B cell (primary cell): ENCODE results near the gene FUT9. TPM values are rescaled to one million over a fixed set of nuclear protein-coding genes. Genes with fewer than 3 reads are reported as not detected.

Experiments used
- ATAC-seq: fragments of 200-7000 bp; cut with Tn5 transposase; one replicate; pipeline ENCODE4 v1.10.0; 2021; ENCODE audit warnings: low read depth, mild to moderate bottlenecking, moderate number of reproducible peaks, moderate library complexity
- CTCF ChIA-PET: fragments of 350-600 bp; sonication (Branson Sonifier 250); formaldehyde crosslinking; loops from one replicate; lab custom pipeline; 2021; ENCODE audit warnings: antibody characterized with exemption, inconsistent platforms; lab: Charles Lee
- POLR2A ChIA-PET: fragments of 350-600 bp; sonication (Branson Sonifier 250); formaldehyde crosslinking; loops from one replicate; lab custom pipeline; 2021; ENCODE audit warnings: antibody characterized with exemption; lab: Charles Lee
- DNase-seq: peaks from one replicate; pipeline ENCODE4 v3.0.0; 2013
- H2AFZ ChIP-seq: 2 replicates; pipeline ENCODE4 v1.6.1; 2012; ENCODE audit warnings: mild to moderate bottlenecking, low read depth, low read length; ENCODE audit not compliant: insufficient read depth, poor library complexity, severe bottlenecking
- H3K27ac ChIP-seq, 2 donors: 1 replicate in 1 of 2; 2 replicates in 1 of 2; pipeline ENCODE4 v1.5.1; 2012 to 2013; ENCODE audit warnings: low read length in 2 of 2, mild to moderate bottlenecking in 2 of 2, moderate library complexity in 1 of 2
- H3K27me3 ChIP-seq, 4 experiments: fragments of 200-600 bp in 1 of 4; sonication (generic) in 1 of 4; replicated peaks in 1 of 4; 1 replicate in 2 of 4; 2 replicates in 2 of 4; pipeline versions ENCODE4 v1.6.1 to v1.7.0; 2013 to 2016; ENCODE audit warnings: low read length in 3 of 4, mild to moderate bottlenecking in 2 of 4, mixed read lengths in 1 of 4, moderate library complexity in 1 of 4; ENCODE audit not compliant: insufficient read depth in 4 of 4, control insufficient read depth in 3 of 4; ENCODE audit errors: control extremely low read depth in 1 of 4
- H3K36me3 ChIP-seq, 2 experiments: replicated peaks in 1 of 2; 1 replicate in 1 of 2; 2 replicates in 1 of 2; pipeline versions ENCODE4 v1.6.1 to v1.7.1; 2013; ENCODE audit warnings: low read length in 1 of 2; ENCODE audit not compliant: insufficient read depth in 2 of 2, control insufficient read depth in 1 of 2; ENCODE audit errors: control extremely low read depth in 1 of 2, extremely low read depth in 1 of 2
- H3K4me1 ChIP-seq, 2 donors: fragments of 200-600 bp in 1 of 2; sonication (generic) in 1 of 2; 1 replicate in 1 of 2; 2 replicates in 1 of 2; pipeline versions ENCODE4 v1.5.1 to v1.6.1; 2013 to 2017; ENCODE audit warnings: low read length in 2 of 2; ENCODE audit not compliant: control insufficient read depth in 2 of 2, insufficient read depth in 2 of 2
- H3K4me2 ChIP-seq: replicated peaks from 2 replicates; pipeline ENCODE3; 2012; ENCODE audit warnings: mild to moderate bottlenecking, low read depth, low read length; ENCODE audit not compliant: poor library complexity, severe bottlenecking
- H3K4me3 ChIP-seq, 5 experiments: fragments of 200-600 bp in 1 of 5; sonication (generic) in 1 of 5; 1 replicate in 3 of 5; 2 replicates in 2 of 5; pipeline versions ENCODE4 v1.5.1 to v1.7.0; 2011 to 2016; ENCODE audit warnings: low read length in 4 of 5, mild to moderate bottlenecking in 4 of 5, low read depth in 2 of 5, control low read depth in 1 of 5, moderate library complexity in 1 of 5; ENCODE audit not compliant: insufficient read depth in 1 of 5; ENCODE audit errors: control extremely low read depth in 1 of 5, extremely low read depth in 1 of 5
- H3K79me2 ChIP-seq: fragments of 200-600 bp; sonication (generic); one replicate; pipeline ENCODE4 v1.6.0; 2016; ENCODE audit warnings: low read length; ENCODE audit not compliant: control insufficient read depth, insufficient read depth
- H3K9ac ChIP-seq: fragments of 200-600 bp; sonication (generic); 2 replicates; pipeline ENCODE4 v1.6.1; 2017; ENCODE audit warnings: mild to moderate bottlenecking, low read length, moderate library complexity
- H3K9me3 ChIP-seq, 3 donors: one replicate each; pipeline versions ENCODE4 v1.6.1 to v1.7.1; 2013; ENCODE audit warnings: low read length in 2 of 3; ENCODE audit not compliant: control insufficient read depth in 2 of 3, insufficient read depth in 1 of 3; ENCODE audit errors: control extremely low read depth in 1 of 3
- H4K20me1 ChIP-seq: 2 replicates; pipeline ENCODE4 v1.6.0; 2012; ENCODE audit warnings: mild to moderate bottlenecking, low read length; ENCODE audit not compliant: insufficient read depth, control insufficient read depth, poor library complexity, severe bottlenecking
- H3K27ac Mint-ChIP-seq: one replicate; pipeline ENCODE4 v1.8.0; 2021; ENCODE audit warnings: mixed read lengths
- H3K27me3 Mint-ChIP-seq: one replicate; pipeline ENCODE4 v1.8.0; 2021; ENCODE audit warnings: mixed read lengths
- H3K4me1 Mint-ChIP-seq: one replicate; pipeline ENCODE4 v1.8.0; 2021; ENCODE audit warnings: mixed read lengths
- H3K4me3 Mint-ChIP-seq: one replicate; pipeline ENCODE4 v1.8.0; 2021; ENCODE audit warnings: mixed read lengths
- H3K9me3 Mint-ChIP-seq: one replicate; pipeline ENCODE4 v1.8.0; 2022; ENCODE audit warnings: mixed read lengths; ENCODE audit not compliant: insufficient read depth
- EZH2 ChIP-seq: IDR thresholded peaks from 2 replicates; pipeline ENCODE4 v1.6.1; 2012; ENCODE audit warnings: borderline replicate concordance, low read depth, mild to moderate bottlenecking, moderate library complexity, low read length; ENCODE audit not compliant: insufficient read depth, poor library complexity, severe bottlenecking
- WGBS: methylation state at CpG from one replicate; pipeline ENCODE4 v1.1.5; 2013; ENCODE audit warnings: missing lambda C conversion rate; ENCODE audit not compliant: insufficient coverage; 5-methylcytosine and 5-hydroxymethylcytosine counted together
- intact Hi-C: fragments of 100-400 bp; cut with micrococcal nuclease; formaldehyde crosslinking; loops from one replicate; pipeline ENCODE4 v1.10.0; 2022
- polyA plus RNA-seq: library from polyadenylated mRNA; depleted of rRNA; stranded (reverse); fragments of >200 nt; gene quantifications from 2 replicates; pipeline ENCODE4 v1.2.3, GENCODE V29; 2012
- total RNA-seq, 2 donors: library from RNA; stranded (reverse); fragments of 120-200 nt in 1 of 2; gene quantifications; 1 replicate in 1 of 2; 2 replicates in 1 of 2; pipeline versions ENCODE4 v1.2.3 to v1.2.4, GENCODE V29; 2013 to 2022
- TF ChIP-seq, protein P1 (sequence below): fragments of 200-600 bp; IDR thresholded peaks from one replicate; pipeline ENCODE4 v1.8.0; 2022; ENCODE audit warnings: antibody characterized with exemption, mild to moderate bottlenecking

The FUT9 gene
- total and polyA plus RNA-seq, 2 donors (not counting 1 experiment from before 2014, with no cell fraction given), result not detected

DNA sequence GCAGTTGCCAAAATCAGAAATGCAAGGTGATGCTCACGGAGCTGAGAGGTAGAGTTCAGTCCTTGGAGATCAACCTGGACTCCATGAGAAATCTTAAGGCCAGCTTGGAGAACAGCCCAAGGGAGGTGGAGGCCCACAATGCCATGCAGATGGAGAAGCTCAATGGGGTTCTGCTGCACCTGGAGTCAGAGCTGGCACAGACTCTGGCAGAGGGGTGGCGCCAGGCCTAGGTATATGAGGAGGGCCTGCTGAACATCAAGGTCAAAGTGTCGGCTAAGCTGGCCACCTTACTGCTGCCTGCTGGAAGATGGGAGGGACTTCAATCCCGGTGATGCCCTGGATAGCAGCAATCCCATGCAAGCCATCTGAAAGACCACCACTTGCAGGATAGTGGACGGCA is 23.9 kb upstream of the FUT9 start:
- no peaks in the 10 kb centered on the region for H3K27me3 Mint-ChIP-seq
- H3K4me1 Mint-ChIP-seq, result no peaks in the 10 kb centered on the region
- no peak overlapping the region for H3K27ac Mint-ChIP-seq
- H3K9me3 ChIP-seq, result peaks cover 0 to 14% (median 12%) of the 10 kb centered on the region in 3 donors
- no peaks in the 10 kb centered on the region for H3K4me1 ChIP-seq
- H3K27me3 ChIP-seq, result no peaks in the 10 kb centered on the region
- H4K20me1 ChIP-seq, result no peaks in the 10 kb centered on the region
- H3K9me3 Mint-ChIP-seq, result peaks cover 5% of the 10 kb centered on the region
- no peaks in the 10 kb centered on the region for H3K36me3 ChIP-seq
- intact Hi-C loops, result no loop called here
- no peak overlapping the region for H3K9ac ChIP-seq
- 88% methylated on average over 5 of the region's 5 CpGs for WGBS
- ChIA-PET POLR2A (no interaction called here), CTCF (no interaction called here)
- H3K79me2 ChIP-seq, result no peaks in the 10 kb centered on the region
- H3K4me2 ChIP-seq, result no peak overlapping the region
- TF ChIP-seq, protein P1, sequence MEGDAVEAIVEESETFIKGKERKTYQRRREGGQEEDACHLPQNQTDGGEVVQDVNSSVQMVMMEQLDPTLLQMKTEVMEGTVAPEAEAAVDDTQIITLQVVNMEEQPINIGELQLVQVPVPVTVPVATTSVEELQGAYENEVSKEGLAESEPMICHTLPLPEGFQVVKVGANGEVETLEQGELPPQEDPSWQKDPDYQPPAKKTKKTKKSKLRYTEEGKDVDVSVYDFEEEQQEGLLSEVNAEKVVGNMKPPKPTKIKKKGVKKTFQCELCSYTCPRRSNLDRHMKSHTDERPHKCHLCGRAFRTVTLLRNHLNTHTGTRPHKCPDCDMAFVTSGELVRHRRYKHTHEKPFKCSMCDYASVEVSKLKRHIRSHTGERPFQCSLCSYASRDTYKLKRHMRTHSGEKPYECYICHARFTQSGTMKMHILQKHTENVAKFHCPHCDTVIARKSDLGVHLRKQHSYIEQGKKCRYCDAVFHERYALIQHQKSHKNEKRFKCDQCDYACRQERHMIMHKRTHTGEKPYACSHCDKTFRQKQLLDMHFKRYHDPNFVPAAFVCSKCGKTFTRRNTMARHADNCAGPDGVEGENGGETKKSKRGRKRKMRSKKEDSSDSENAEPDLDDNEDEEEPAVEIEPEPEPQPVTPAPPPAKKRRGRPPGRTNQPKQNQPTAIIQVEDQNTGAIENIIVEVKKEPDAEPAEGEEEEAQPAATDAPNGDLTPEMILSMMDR, result no peak
- TF ChIP-seq EZH2, result no peak
- no peak overlapping the region for H2AFZ ChIP-seq
- ATAC-seq, result no peak
- DNase-seq, result no peak
- no peak overlapping the region for H3K27ac ChIP-seq
- no peak overlapping the region for H3K4me3 Mint-ChIP-seq
- H3K4me3 ChIP-seq, result no peak overlapping the region

- Mint-ChIP-seq H3K9me3 (peaks cover 5% of the 10 kb centered on the region), H3K4me3 (no peak overlapping the region), H3K27me3 (no peaks in the 10 kb centered on the region), H3K27ac (no peak overlapping the region), H3K4me1 (no peaks in the 10 kb centered on the region)
- Histone ChIP-seq H2AFZ (no peak overlapping the region), H3K36me3 (no peaks in the 10 kb centered on the region), H3K9ac (no peak overlapping the region), H3K4me3 (no peak overlapping the region), H3K4me1 (no peaks in the 10 kb centered on the region), H4K20me1 (no peaks in the 10 kb centered on the region), H3K4me2 (no peak overlapping the region), H3K79me2 (no peaks in the 10 kb centered on the region), H3K9me3 (peaks cover 0 to 14% (median 11%) of the 10 kb centered on the region in 3 donors), H3K27me3 (no peaks in the 10 kb centered on the region), H3K27ac (no peak overlapping the region)
- DNase-seq (no peak), ATAC-seq (no peak)
- ChIA-PET CTCF (no interaction called here), POLR2A (no interaction called here)
- TF ChIP-seq EZH2, result no peak
- TF ChIP-seq, protein P1, result no peak
- WGBS, result 85% methylated on average over 2 of the region's 4 CpGs
- intact Hi-C loops, result no loop called here
Observed at GRCh38 chr6:95994151-95994550, 21.6 kb upstream of the FUT9 start.
